ENCODE results near the gene FOXRED2. TPM values are rescaled to one million over a fixed set of nuclear protein-coding genes. Genes with fewer than 3 reads are reported as not detected.

Gene FOXRED2
- total RNA-seq, 2 experiments from 2014 or later = 1.8 to 2.3 TPM

- POLR2A ChIA-PET = interaction anchor here (0.8 kb wide), 2 partner anchors 12 to 13 kb away, joined by 3 to 4 read pairs; partner anchors contain the start of gene FOXRED2
- Mint-ChIP-seq H3K4me1 (ENCODE audit: low read depth) (peaks cover 5% of the 10 kb centered on the region), H3K27ac (no peak overlapping the region), H3K36me3 (ENCODE audit: low read depth) (peaks cover 10% of the 10 kb centered on the region), H3K27me3 (no peaks in the 10 kb centered on the region), H3K4me3 (no peak overlapping the region), H3K9me3 (no peaks in the 10 kb centered on the region)
- intact Hi-C loops (cut with DNase I, micrococcal nuclease) = no loop called here
- peak in 3 of 14 experiments; percentile 18 to 64 (median 63) for DNase-seq
- ATAC-seq (ENCODE audit: poor library complexity) = peak; percentile 29
- no peak overlapping the region for H3K27ac ChIP-seq (ENCODE audit: low read depth in 1 of 2, low read length in 2 of 2)
- H3K4me1 ChIP-seq (ENCODE audit: insufficient read depth, low read length) = peaks cover 8% of the 10 kb centered on the region
- H3K27me3 ChIP-seq (ENCODE audit: control insufficient read depth in 1 of 2, insufficient read depth in 2 of 2, low read length in 2 of 2) = no peaks in the 10 kb centered on the region
- H3K36me3 ChIP-seq (ENCODE audit: insufficient read depth, low read length) = peaks cover 2% of the 10 kb centered on the region
- CTCF ChIA-PET = interaction anchor here (1.4 kb wide), 1 partner anchor 17 kb away, joined by 3 read pairs; no protein-coding TSS in a partner anchor
- no peak for TF ChIP-seq CTCF (IDR thresholded peaks at IDR 0.05)
- no peak overlapping the region for H3K4me3 ChIP-seq (ENCODE audit: low read length)
- no peaks in the 10 kb centered on the region for H3K9me3 ChIP-seq (ENCODE audit: control insufficient read depth in 1 of 2, insufficient read depth in 1 of 2, low read length in 2 of 2)
Observed at GRCh38 chr22:36493690-36494110, 13.1 kb downstream of the FOXRED2 start.

- ATAC-seq (ENCODE audit: poor library complexity) (no peak), DNase-seq (no peak)
- H3K27ac Mint-ChIP-seq = no peak overlapping the region
- POLR2A ChIA-PET = interaction anchor here (1.3 kb wide), 1 partner anchor 15 kb away, joined by 5 read pairs; the partner anchor contains the start of gene FOXRED2
- Histone ChIP-seq H3K4me3 (ENCODE audit: low read length) (no peak overlapping the region), H3K9me3 (ENCODE audit: control insufficient read depth in 1 of 2, insufficient read depth in 1 of 2, low read length in 2 of 2) (no peaks in the 10 kb centered on the region), H3K36me3 (ENCODE audit: insufficient read depth, low read length) (peaks cover 2% of the 10 kb centered on the region), H3K4me1 (ENCODE audit: insufficient read depth, low read length) (peaks cover 8% of the 10 kb centered on the region), H3K27me3 (ENCODE audit: control insufficient read depth in 1 of 2, insufficient read depth in 2 of 2, low read length in 2 of 2) (no peaks in the 10 kb centered on the region), H3K27ac (ENCODE audit: low read depth in 1 of 2, low read length in 2 of 2) (no peak overlapping the region)
- peaks cover 5% of the 10 kb centered on the region for H3K4me1 Mint-ChIP-seq (ENCODE audit: low read depth)
- TF ChIP-seq CTCF (IDR thresholded peaks at IDR 0.05) = no peak
- peaks cover 6% of the 10 kb centered on the region for H3K36me3 Mint-ChIP-seq (ENCODE audit: low read depth)
- no peaks in the 10 kb centered on the region for H3K9me3 Mint-ChIP-seq
- H3K27me3 Mint-ChIP-seq = no peaks in the 10 kb centered on the region
- H3K4me3 Mint-ChIP-seq = no peak overlapping the region
- intact Hi-C loops (cut with DNase I, micrococcal nuclease) = no loop called here
- CTCF ChIA-PET = no interaction called here
Observed at GRCh38 chr22:36492109-36492508, 14.7 kb downstream of the FOXRED2 start.

DNA sequence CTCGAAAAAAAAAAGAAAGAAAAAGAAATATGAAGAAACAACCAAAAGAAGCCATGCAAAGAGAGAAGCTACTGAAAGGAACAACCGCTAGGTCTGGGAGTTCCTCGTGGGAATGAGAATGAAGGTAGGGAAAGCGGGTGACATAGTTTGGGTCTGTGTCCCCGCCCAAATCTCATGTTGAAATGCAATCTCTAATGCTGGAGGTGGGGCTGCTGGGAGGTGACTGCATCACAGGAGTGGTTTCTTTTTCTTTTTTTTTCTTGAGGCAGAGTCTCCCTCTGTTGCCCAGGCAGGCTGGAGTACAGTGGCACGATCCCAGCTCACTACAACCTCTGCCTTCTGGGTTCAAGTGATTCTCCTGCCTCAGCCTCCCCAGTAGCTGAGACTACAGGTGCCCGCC is 15.7 kb downstream of the FOXRED2 start:
- POLR2A ChIA-PET = no interaction called here
- intact Hi-C loops (cut with DNase I, micrococcal nuclease) = no loop called here
- Mint-ChIP-seq H3K9me3 (no peaks in the 10 kb centered on the region), H3K4me1 (ENCODE audit: low read depth) (peaks cover 5% of the 10 kb centered on the region), H3K4me3 (no peak overlapping the region), H3K36me3 (ENCODE audit: low read depth) (peaks cover 6% of the 10 kb centered on the region), H3K27me3 (no peaks in the 10 kb centered on the region), H3K27ac (no peak overlapping the region)
- peaks cover 0 to 3% of the 10 kb centered on the region in 2 experiments for H3K9me3 ChIP-seq (ENCODE audit: control insufficient read depth in 1 of 2, insufficient read depth in 1 of 2, low read length in 2 of 2)
- TF ChIP-seq CTCF (IDR thresholded peaks at IDR 0.05) = no peak
- H3K27ac ChIP-seq (ENCODE audit: low read depth in 1 of 2, low read length in 2 of 2) = no peak overlapping the region
- CTCF ChIA-PET = no interaction called here
- H3K27me3 ChIP-seq (ENCODE audit: control insufficient read depth in 1 of 2, insufficient read depth in 2 of 2, low read length in 2 of 2) = no peaks in the 10 kb centered on the region
- ATAC-seq (ENCODE audit: poor library complexity) (no peak), DNase-seq (no peak)
- H3K4me3 ChIP-seq (ENCODE audit: low read length) = no peak overlapping the region
- peaks cover 8% of the 10 kb centered on the region for H3K4me1 ChIP-seq (ENCODE audit: insufficient read depth, low read length)
- peaks cover 2% of the 10 kb centered on the region for H3K36me3 ChIP-seq (ENCODE audit: insufficient read depth, low read length)
